Breast epithelium (tissue), 3 donors: ENCODE results near the gene C3.

Experiments used
- POLR2A ChIP-seq: fragments of 450-650 bp; IDR thresholded peaks from one replicate; pipeline ENCODE4 v1.6.1; 2016; ENCODE audit warnings: antibody characterized with exemption, mild to moderate bottlenecking, moderate library complexity
- POLR2AphosphoS5 ChIP-seq, 3 donors: sonication (generic); formaldehyde crosslinking; IDR thresholded peaks; one replicate each; pipeline ENCODE4 v1.6.1; 2017; ENCODE audit warnings: antibody characterized with exemption in 3 of 3
- TF ChIP-seq, protein P1 (sequence below), 3 donors: fragments of 450-650 bp; IDR thresholded peaks; one replicate each; pipeline ENCODE4 v1.5.1; 2016 to 2017; ENCODE audit warnings: antibody characterized with exemption in 3 of 3, mild to moderate bottlenecking in 3 of 3, moderate library complexity in 3 of 3

DNA sequence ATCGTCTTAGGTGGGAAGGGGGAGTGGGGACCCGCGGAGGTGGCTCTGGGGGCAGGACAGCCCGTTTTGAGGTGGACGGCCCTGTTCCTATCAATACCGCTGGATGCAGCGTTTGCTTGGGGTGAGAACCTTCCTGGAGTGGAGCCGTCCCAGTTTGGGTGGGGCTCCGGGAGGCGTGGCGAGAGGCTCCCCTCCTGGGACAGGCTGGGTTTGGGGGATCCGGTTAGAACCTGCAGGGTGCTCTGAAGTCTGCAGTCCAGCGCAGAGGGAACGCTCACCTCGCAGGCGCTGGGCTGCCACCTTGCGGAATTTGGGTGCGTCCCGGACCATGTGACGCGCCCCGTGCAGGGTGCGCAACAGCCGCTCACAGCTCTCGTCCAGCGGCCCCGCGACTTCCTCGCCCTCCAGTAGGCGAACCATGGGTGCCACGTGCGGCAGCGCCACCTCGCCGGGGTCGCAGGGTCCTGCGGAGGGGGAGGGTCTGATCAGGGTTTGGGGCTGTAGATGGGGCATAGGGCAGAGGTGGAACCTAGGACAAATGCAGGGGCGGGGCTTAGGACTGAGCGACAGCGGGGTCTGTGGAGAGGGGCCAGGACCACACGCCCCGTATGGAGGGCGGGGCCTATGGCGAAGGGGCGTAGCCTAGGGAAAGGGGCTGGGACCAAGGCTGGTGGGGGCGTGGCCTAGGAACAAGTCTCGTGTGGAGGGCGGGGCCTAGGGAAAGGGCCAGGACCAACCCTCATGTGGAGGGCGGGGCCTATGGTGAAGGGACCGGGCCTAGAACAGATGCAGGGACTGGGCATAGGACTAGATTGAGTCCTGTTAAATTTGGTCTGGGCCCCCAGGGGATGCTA is 33.0 kb upstream of the C3 start:
- TF ChIP-seq, protein P1, sequence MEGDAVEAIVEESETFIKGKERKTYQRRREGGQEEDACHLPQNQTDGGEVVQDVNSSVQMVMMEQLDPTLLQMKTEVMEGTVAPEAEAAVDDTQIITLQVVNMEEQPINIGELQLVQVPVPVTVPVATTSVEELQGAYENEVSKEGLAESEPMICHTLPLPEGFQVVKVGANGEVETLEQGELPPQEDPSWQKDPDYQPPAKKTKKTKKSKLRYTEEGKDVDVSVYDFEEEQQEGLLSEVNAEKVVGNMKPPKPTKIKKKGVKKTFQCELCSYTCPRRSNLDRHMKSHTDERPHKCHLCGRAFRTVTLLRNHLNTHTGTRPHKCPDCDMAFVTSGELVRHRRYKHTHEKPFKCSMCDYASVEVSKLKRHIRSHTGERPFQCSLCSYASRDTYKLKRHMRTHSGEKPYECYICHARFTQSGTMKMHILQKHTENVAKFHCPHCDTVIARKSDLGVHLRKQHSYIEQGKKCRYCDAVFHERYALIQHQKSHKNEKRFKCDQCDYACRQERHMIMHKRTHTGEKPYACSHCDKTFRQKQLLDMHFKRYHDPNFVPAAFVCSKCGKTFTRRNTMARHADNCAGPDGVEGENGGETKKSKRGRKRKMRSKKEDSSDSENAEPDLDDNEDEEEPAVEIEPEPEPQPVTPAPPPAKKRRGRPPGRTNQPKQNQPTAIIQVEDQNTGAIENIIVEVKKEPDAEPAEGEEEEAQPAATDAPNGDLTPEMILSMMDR (IDR thresholded peaks at IDR 0.05), result no peak
- no peak for TF ChIP-seq POLR2A
- TF ChIP-seq POLR2AphosphoS5 (IDR thresholded peaks at IDR 0.05), result peak in 1 of 3 donors; percentile 30
